ENCODE data around the gene FAM83C. TPM values are rescaled to one million over a fixed set of nuclear protein-coding genes. Genes with fewer than 3 reads are reported as not detected.

Gene FAM83C
- total RNA-seq, 1 donor from 2014 or later: not detected

DNA sequence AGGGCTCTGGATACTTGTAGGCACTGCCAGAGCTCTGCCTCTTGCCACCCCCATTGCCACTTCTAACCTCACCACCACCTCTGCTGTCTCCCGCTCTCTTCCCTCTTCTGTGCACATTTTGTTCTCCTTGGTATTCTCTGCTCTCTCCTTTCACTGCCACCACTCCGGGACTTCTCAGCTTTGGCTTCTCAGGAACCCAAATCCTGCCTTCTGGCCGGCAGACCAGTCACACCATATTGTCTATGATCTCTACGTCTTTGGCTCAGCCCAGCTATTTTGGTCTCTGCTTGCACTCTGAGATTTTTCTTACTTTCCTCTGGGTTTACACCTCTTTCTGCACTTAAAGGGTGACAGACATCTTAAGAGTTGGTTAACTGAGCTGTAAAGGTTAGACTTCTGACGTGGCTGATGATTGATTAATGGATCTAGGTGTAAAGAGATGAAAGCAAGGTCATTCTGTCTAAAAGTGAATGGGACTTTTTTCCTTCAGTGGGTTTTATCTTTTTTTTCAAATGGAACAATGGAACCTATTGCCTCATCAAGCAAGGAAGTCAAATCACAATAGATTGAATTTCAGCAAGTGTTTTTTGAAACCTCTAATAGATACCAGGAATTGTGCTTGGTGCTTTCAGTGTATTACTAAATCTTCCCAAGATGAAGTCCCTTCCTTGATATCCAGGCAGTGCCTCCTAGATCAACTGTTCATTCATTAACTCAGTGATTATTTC is 52.0 kb downstream of the FAM83C start:
- Histone ChIP-seq H3K9me3 (replicated peaks) (peaks cover 6% of the 10 kb centered on the region), H3K4me3 (no peak overlapping the region)
- TF ChIP-seq, protein P1, sequence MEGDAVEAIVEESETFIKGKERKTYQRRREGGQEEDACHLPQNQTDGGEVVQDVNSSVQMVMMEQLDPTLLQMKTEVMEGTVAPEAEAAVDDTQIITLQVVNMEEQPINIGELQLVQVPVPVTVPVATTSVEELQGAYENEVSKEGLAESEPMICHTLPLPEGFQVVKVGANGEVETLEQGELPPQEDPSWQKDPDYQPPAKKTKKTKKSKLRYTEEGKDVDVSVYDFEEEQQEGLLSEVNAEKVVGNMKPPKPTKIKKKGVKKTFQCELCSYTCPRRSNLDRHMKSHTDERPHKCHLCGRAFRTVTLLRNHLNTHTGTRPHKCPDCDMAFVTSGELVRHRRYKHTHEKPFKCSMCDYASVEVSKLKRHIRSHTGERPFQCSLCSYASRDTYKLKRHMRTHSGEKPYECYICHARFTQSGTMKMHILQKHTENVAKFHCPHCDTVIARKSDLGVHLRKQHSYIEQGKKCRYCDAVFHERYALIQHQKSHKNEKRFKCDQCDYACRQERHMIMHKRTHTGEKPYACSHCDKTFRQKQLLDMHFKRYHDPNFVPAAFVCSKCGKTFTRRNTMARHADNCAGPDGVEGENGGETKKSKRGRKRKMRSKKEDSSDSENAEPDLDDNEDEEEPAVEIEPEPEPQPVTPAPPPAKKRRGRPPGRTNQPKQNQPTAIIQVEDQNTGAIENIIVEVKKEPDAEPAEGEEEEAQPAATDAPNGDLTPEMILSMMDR (IDR thresholded peaks at IDR 0.05; ENCODE audit: borderline replicate concordance): no peak

DNA sequence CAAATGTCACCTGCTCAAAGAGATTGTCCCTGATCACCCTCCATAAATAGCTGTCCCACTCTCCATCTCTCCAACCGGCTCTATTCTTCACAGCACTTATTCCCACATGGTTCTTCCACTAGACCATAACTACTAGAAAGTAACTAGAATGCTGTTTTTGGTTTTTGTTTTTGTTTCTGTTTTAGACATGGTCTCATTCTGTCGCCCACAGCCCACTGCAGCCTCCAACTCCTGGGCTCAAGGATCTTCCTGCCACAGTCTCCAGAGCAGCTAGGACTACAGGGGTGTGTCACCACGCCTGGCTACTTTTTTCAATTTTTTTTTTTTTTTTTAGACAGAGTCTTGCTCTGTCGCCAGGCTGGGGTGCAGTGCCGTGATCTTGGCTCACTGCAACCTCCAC is 53.5 kb downstream of the FAM83C start:
- TF ChIP-seq, protein P1 (IDR thresholded peaks at IDR 0.05; ENCODE audit: borderline replicate concordance): no peak
- H3K4me3 ChIP-seq: no peak overlapping the region
- no peak for DNase-seq
- H3K27me3 ChIP-seq (ENCODE audit: low read depth): no peaks in the 10 kb centered on the region
- intact Hi-C loops (cut with micrococcal nuclease): no loop called here
- peaks cover 17% of the 10 kb centered on the region for H3K36me3 ChIP-seq
- peaks cover 6% of the 10 kb centered on the region for H3K9me3 ChIP-seq (replicated peaks)
- H3K27ac ChIP-seq (replicated peaks): no peak overlapping the region
- no peaks in the 10 kb centered on the region for H3K4me1 ChIP-seq

More for the DNA sequence above, 52.0 kb downstream of the FAM83C start:
- no peak for DNase-seq
- H3K4me1 ChIP-seq: no peaks in the 10 kb centered on the region
- intact Hi-C loops (cut with micrococcal nuclease): no loop called here
- H3K27me3 ChIP-seq (ENCODE audit: low read depth): no peaks in the 10 kb centered on the region
- H3K36me3 ChIP-seq: peaks cover 15% of the 10 kb centered on the region
- no peak overlapping the region for H3K27ac ChIP-seq (replicated peaks)

DNA sequence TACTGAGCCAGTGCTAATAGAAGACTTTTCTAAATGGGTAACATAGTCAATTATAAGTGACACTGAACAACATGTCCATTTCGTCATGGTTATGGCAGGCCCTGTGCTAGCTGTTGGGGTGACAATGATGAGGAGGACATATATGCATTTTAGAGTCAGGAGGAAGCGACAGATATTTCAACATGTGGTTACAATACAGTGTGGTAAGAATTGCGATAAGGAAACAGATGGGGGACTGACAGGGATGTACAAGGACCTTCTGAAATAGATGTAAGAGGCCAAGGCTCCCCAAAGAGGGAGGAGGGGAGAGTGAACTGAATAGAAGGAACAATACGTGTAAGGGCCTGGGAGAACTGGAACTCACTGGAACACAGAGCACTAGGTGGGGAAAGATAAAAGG is 54.1 kb downstream of the FAM83C start:
- H3K27me3 ChIP-seq (ENCODE audit: low read depth): no peaks in the 10 kb centered on the region
- intact Hi-C loops (cut with micrococcal nuclease): no loop called here
- no peak overlapping the region for H3K27ac ChIP-seq (replicated peaks)
- peaks cover 17% of the 10 kb centered on the region for H3K36me3 ChIP-seq
- peaks cover 6% of the 10 kb centered on the region for H3K9me3 ChIP-seq (replicated peaks)
- no peaks in the 10 kb centered on the region for H3K4me1 ChIP-seq
- TF ChIP-seq, protein P1 (IDR thresholded peaks at IDR 0.05; ENCODE audit: borderline replicate concordance): no peak
- no peak for DNase-seq
- H3K4me3 ChIP-seq: no peak overlapping the region

DNA sequence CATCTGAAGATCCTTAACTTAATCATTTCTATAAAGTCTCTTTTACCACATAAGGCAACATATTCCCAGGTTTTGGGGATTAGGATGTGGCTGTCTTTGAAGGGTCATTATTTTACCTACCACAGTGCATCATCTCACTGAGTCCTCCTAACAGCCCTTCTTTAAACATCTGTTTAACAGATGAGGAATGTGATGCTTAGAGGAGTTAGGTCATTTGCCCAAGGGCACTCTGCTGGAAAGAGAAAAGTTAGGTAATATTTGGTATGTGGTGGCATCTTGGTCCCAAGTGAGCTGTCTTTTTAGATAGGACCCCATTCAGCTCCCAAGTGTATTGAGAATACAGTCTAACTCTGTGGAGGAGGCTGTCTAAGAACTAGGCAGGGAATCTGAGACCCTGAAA is 54.7 kb downstream of the FAM83C start:
- Histone ChIP-seq H3K36me3 (peaks cover 17% of the 10 kb centered on the region), H3K27ac (replicated peaks) (no peak overlapping the region), H3K4me3 (no peak overlapping the region), H3K27me3 (ENCODE audit: low read depth) (no peaks in the 10 kb centered on the region), H3K9me3 (replicated peaks) (peaks cover 6% of the 10 kb centered on the region), H3K4me1 (no peaks in the 10 kb centered on the region)
- DNase-seq: no peak
- intact Hi-C loops (cut with micrococcal nuclease): no loop called here
- TF ChIP-seq, protein P1 (IDR thresholded peaks at IDR 0.05; ENCODE audit: borderline replicate concordance): no peak

DNA sequence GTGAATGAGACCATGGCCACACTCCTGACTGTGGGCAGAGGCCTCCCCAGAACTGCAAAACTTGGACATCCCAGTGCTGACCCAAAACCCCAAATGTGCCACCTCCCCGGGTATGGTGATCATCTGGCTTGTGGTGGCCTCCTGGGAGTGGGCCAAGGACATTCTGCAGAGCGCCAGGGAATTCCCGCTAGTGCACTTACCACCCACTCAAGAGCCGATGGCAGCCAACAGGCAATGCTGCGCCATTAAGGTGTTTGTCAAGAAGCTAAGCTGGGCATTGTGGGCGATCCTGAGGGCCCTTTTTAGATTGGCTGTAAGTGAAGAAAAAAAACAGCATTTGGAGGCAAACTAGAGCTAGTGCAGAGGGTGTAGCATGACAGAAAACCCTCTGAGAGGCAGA is 56.3 kb downstream of the FAM83C start:
- Histone ChIP-seq H3K36me3 (peaks cover 21% of the 10 kb centered on the region), H3K4me1 (no peaks in the 10 kb centered on the region), H3K27ac (replicated peaks) (no peak overlapping the region), H3K4me3 (no peak overlapping the region), H3K9me3 (replicated peaks) (peaks cover 6% of the 10 kb centered on the region), H3K27me3 (ENCODE audit: low read depth) (no peaks in the 10 kb centered on the region)
- TF ChIP-seq, protein P1 (IDR thresholded peaks at IDR 0.05; ENCODE audit: borderline replicate concordance): no peak
- intact Hi-C loops (cut with micrococcal nuclease): no loop called here
- no peak for DNase-seq

Other genes with a start within 250 kb of the FAM83C start
- gene TRPC4AP, start 199.6 kb downstream of the FAM83C start, total RNA-seq: 30.7 TPM
- 10.4 TPM for gene EDEM2, start 145.1 kb downstream of the FAM83C start, total RNA-seq
- gene PROCR, start 120.4 kb downstream of the FAM83C start, total RNA-seq: 9.8 TPM
- gene MMP24, start 65.7 kb downstream of the FAM83C start, total RNA-seq: 0.25 TPM
- 45.4 TPM for gene MMP24OS, start 14.3 kb downstream of the FAM83C start, total RNA-seq
- 37.4 TPM for gene EIF6, start 7.7 kb downstream of the FAM83C start, total RNA-seq
- 145 TPM for gene UQCC1, start 119.5 kb upstream of the FAM83C start, total RNA-seq
- gene GDF5, start 145.8 kb upstream of the FAM83C start, total RNA-seq: 0.11 TPM
- gene CEP250, start 163.2 kb upstream of the FAM83C start, total RNA-seq: 15.3 TPM
- gene C20orf173, start 237.2 kb upstream of the FAM83C start, total RNA-seq: not detected
- gene ERGIC3, start 249.7 kb upstream of the FAM83C start, total RNA-seq: 103 TPM

All from left ventricle myocardium inferior (tissue), 1 donor.